ENCODE data around the gene SF3B5.

Gene SF3B5

DNA sequence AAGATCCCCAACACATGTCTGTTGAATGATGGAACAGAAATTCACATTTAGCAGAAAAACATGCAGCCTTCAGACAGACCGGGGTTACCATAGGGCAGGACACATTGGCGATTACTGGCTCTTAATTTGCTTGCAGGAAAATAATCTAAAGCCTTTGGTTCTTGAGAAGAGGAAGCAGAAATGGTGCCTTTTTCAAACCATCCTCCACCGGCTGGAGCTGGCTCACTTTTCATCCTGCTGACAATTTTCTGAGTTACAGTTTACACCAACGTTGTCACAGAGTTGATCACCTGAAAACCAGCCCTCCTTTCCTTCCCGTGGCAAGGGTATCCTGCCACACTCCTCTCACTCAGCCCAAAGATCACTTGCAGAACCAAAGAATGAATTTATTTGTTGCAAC is 32.6 kb downstream of the SF3B5 start:
- Histone ChIP-seq H3K4me3 (replicated peaks; ENCODE audit: insufficient read depth, low read length) (no peak overlapping the region), H3K27ac (replicated peaks) (no peak overlapping the region; the same call in 1 of the 2 replicates), H3K27me3 (ENCODE audit: insufficient read depth, poor library complexity, severe bottlenecking) (no peaks in the 10 kb centered on the region)
- TF ChIP-seq, protein P1, sequence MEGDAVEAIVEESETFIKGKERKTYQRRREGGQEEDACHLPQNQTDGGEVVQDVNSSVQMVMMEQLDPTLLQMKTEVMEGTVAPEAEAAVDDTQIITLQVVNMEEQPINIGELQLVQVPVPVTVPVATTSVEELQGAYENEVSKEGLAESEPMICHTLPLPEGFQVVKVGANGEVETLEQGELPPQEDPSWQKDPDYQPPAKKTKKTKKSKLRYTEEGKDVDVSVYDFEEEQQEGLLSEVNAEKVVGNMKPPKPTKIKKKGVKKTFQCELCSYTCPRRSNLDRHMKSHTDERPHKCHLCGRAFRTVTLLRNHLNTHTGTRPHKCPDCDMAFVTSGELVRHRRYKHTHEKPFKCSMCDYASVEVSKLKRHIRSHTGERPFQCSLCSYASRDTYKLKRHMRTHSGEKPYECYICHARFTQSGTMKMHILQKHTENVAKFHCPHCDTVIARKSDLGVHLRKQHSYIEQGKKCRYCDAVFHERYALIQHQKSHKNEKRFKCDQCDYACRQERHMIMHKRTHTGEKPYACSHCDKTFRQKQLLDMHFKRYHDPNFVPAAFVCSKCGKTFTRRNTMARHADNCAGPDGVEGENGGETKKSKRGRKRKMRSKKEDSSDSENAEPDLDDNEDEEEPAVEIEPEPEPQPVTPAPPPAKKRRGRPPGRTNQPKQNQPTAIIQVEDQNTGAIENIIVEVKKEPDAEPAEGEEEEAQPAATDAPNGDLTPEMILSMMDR (IDR thresholded peaks at IDR 0.05; ENCODE audit: insufficient read depth, low read length), result no peak
- TF ChIP-seq, protein P2, sequence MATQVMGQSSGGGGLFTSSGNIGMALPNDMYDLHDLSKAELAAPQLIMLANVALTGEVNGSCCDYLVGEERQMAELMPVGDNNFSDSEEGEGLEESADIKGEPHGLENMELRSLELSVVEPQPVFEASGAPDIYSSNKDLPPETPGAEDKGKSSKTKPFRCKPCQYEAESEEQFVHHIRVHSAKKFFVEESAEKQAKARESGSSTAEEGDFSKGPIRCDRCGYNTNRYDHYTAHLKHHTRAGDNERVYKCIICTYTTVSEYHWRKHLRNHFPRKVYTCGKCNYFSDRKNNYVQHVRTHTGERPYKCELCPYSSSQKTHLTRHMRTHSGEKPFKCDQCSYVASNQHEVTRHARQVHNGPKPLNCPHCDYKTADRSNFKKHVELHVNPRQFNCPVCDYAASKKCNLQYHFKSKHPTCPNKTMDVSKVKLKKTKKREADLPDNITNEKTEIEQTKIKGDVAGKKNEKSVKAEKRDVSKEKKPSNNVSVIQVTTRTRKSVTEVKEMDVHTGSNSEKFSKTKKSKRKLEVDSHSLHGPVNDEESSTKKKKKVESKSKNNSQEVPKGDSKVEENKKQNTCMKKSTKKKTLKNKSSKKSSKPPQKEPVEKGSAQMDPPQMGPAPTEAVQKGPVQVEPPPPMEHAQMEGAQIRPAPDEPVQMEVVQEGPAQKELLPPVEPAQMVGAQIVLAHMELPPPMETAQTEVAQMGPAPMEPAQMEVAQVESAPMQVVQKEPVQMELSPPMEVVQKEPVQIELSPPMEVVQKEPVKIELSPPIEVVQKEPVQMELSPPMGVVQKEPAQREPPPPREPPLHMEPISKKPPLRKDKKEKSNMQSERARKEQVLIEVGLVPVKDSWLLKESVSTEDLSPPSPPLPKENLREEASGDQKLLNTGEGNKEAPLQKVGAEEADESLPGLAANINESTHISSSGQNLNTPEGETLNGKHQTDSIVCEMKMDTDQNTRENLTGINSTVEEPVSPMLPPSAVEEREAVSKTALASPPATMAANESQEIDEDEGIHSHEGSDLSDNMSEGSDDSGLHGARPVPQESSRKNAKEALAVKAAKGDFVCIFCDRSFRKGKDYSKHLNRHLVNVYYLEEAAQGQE (IDR thresholded peaks at IDR 0.05; ENCODE audit: insufficient replicate concordance, low read depth), result no peak
- TF ChIP-seq SPI1 (IDR thresholded peaks at IDR 0.05; ENCODE audit: borderline replicate concordance, low read depth) (no peak), POLR2AphosphoS5 (IDR thresholded peaks at IDR 0.05; ENCODE audit: low read depth) (no peak), GABPA (IDR thresholded peaks at IDR 0.05; ENCODE audit: low read depth) (no peak)
- no peak for DNase-seq (ENCODE audit: low read depth in 1 of 2, low spot score in 1 of 2)

DNA sequence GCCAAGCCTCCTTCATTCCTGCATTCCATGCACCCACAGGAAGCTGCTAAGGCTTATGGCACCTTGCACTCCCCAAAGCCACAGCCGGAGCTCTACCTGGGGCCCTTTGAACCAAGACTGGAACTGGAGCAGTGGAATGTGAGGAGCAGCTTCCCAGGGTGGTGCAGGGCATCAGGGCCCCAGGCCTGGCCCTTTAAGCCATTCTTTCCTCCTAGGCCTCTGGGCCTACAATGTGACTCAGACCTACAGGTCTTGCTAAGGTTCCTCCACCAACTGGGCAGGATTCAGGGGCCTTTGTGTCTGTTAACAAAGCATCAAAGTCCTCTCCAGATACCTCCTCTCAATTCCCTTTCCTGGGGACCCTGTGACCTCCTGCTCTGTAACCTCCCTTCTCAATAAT is 36.2 kb downstream of the SF3B5 start:
- DNase-seq (ENCODE audit: low read depth in 1 of 2, low spot score in 1 of 2), result no peak
- TF ChIP-seq GABPA (IDR thresholded peaks at IDR 0.05; ENCODE audit: low read depth), result no peak
- no peak for TF ChIP-seq POLR2AphosphoS5 (IDR thresholded peaks at IDR 0.05; ENCODE audit: low read depth)
- TF ChIP-seq, protein P2 (IDR thresholded peaks at IDR 0.05; ENCODE audit: insufficient replicate concordance, low read depth), result no peak
- TF ChIP-seq, protein P1 (IDR thresholded peaks at IDR 0.05; ENCODE audit: insufficient read depth, low read length), result no peak
- TF ChIP-seq SPI1 (IDR thresholded peaks at IDR 0.05; ENCODE audit: borderline replicate concordance, low read depth), result no peak
- Histone ChIP-seq H3K4me3 (replicated peaks; ENCODE audit: insufficient read depth, low read length) (no peak overlapping the region), H3K27me3 (ENCODE audit: insufficient read depth, poor library complexity, severe bottlenecking) (no peaks in the 10 kb centered on the region), H3K27ac (replicated peaks) (no peak overlapping the region)

DNA sequence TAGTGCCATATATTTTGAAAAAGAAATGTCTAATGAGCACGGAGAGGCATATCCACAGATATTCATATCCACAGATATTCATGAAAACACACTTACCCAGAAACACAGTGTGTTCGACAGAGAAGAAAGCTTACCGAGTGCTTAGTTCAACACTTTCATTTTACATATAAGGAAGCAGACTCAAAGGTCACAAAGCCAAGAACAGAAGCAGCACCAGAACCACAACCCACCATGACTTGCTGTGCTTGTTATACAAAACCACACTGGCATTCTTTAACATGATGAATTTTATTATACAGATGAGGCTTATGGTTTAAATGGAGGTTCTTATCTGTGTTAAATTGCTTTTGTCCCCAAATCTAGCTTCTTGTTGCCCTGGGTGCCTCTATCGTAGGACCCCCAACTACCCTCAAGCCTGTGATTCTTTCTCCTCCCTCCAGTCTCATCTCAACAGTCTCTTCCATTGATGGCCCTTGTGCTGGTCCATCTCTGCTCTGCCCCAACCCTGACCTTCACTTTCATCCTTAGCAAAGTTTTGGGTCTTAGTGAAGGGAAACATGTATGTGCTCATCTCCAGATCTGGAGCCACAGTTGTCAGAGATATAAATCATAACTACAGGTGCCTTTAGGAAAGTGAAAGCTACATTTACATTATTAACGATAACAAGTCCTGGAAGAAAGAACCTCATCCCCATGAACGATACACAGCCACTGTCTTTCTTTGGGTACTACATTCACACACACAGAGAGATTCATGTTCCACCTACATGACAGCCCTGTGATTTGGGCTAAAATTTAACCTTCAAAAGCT is 40.0 kb downstream of the SF3B5 start:
- Histone ChIP-seq H3K27me3 (ENCODE audit: insufficient read depth, poor library complexity, severe bottlenecking) (no peaks in the 10 kb centered on the region), H3K27ac (replicated peaks) (no peak overlapping the region), H3K4me3 (replicated peaks; ENCODE audit: insufficient read depth, low read length) (no peak overlapping the region)
- DNase-seq (ENCODE audit: low read depth in 1 of 2, low spot score in 1 of 2), result no peak
- TF ChIP-seq, protein P2 (IDR thresholded peaks at IDR 0.05; ENCODE audit: insufficient replicate concordance, low read depth), result no peak
- TF ChIP-seq GABPA (IDR thresholded peaks at IDR 0.05; ENCODE audit: low read depth) (no peak), POLR2AphosphoS5 (IDR thresholded peaks at IDR 0.05; ENCODE audit: low read depth) (no peak)

All from HL-60 (cell line).